SK-N-SH (cell line): Measurements from ENCODE around the gene ANKFN1. TPM values are rescaled to one million over a fixed set of nuclear protein-coding genes. Genes with fewer than 3 reads are reported as not detected.

ENCODE experiments used
- CTCF ChIA-PET: fragments of 300-600, 350-600 bp; formaldehyde crosslinking; extraction: SDS; loops from one replicate; lab custom pipeline; 2021; lab: Yijun Ruan, JAX
- POLR2A ChIA-PET: fragments of 350-600 bp; sonication (Branson Sonifier 250); formaldehyde crosslinking; extraction: SDS; loops from one replicate; lab custom pipeline; 2020; ENCODE audit warnings: antibody characterized with exemption, inconsistent platforms; lab: Yijun Ruan, JAX
- DNase-seq: peaks from one replicate; pipeline ENCODE4 v3.0.0; 2012
- H2AFZ ChIP-seq: fragments of 200-600 bp; sonication (generic); 2 replicates; pipeline ENCODE4 v1.8.1; 2016; ENCODE audit warnings: antibody characterized with exemption, mild to moderate bottlenecking, low read depth
- H3F3A ChIP-seq: fragments of 200-600 bp; sonication (generic); replicated peaks from 2 replicates; pipeline ENCODE3; 2016; ENCODE audit warnings: antibody characterized with exemption, mild to moderate bottlenecking; ENCODE audit not compliant: insufficient read depth
- H3K27ac ChIP-seq, 2 experiments: fragments of 200-500 bp in 1 of 2; fragments of 200-600 bp in 1 of 2; sonication (Bioruptor generic) in 1 of 2; sonication (generic), shearing (Covaris generic) in 1 of 2; 2 replicates each; pipeline versions ENCODE4 v1.5.1 to v1.6.1; 2014 to 2016; ENCODE audit warnings: low read depth in 2 of 2, inconsistent platforms in 1 of 2, low read length in 1 of 2, mild to moderate bottlenecking in 1 of 2, mixed read lengths in 1 of 2
- H3K27me3 ChIP-seq: fragments of 200-600 bp; sonication (generic), shearing (Covaris generic); 2 replicates; pipeline ENCODE4 v1.6.1; 2016; ENCODE audit warnings: mixed run types; ENCODE audit not compliant: insufficient read depth
- H3K36me3 ChIP-seq, 2 experiments: fragments of 200-500 bp in 1 of 2; fragments of 200-600 bp in 1 of 2; sonication (Bioruptor generic) in 1 of 2; sonication (generic) in 1 of 2; replicated peaks in 1 of 2; 2 replicates each; pipeline versions ENCODE3 to v1.5.1; 2014 to 2016; ENCODE audit warnings: low read length in 1 of 2, mild to moderate bottlenecking in 1 of 2; ENCODE audit not compliant: insufficient read depth in 2 of 2, control insufficient read depth in 1 of 2
- H3K4me1 ChIP-seq, 2 experiments: fragments of 200-500 bp in 1 of 2; fragments of 200-600 bp in 1 of 2; sonication (Bioruptor generic) in 1 of 2; sonication (generic), shearing (Covaris generic) in 1 of 2; 2 replicates each; pipeline versions ENCODE4 v1.5.1 to v1.6.1; 2014 to 2016; ENCODE audit warnings: low read depth in 1 of 2, low read length in 1 of 2, mixed run types in 1 of 2; ENCODE audit not compliant: insufficient read depth in 2 of 2, control insufficient read depth in 1 of 2
- H3K4me2 ChIP-seq: fragments of 200-600 bp; sonication (generic), shearing (Covaris generic); 2 replicates; pipeline ENCODE4 v1.6.1; 2017; ENCODE audit warnings: mixed run types
- H3K4me3 ChIP-seq, 2 experiments: fragments of 200-500 bp in 1 of 2; fragments of 200-600 bp in 1 of 2; sonication (Bioruptor generic) in 1 of 2; sonication (generic), shearing (Covaris generic) in 1 of 2; 2 replicates each; pipeline versions ENCODE4 v1.5.1 to v1.8.1; 2014 to 2016; ENCODE audit warnings: low read depth in 2 of 2, inconsistent platforms in 1 of 2, low read length in 1 of 2, mild to moderate bottlenecking in 1 of 2, mixed read lengths in 1 of 2, moderate library complexity in 1 of 2
- H3K79me2 ChIP-seq: fragments of 200-600 bp; sonication (generic); 2 replicates; pipeline ENCODE4 v1.8.1; 2017; ENCODE audit warnings: mild to moderate bottlenecking; ENCODE audit not compliant: insufficient read depth
- H3K9ac ChIP-seq: fragments of 200-600 bp; sonication (generic); 2 replicates; pipeline ENCODE4 v1.6.1; 2017; ENCODE audit warnings: mixed run types
- H3K9me2 ChIP-seq: fragments of 200-600 bp; sonication (generic); 2 replicates; pipeline ENCODE4 v1.6.1; 2017; ENCODE audit warnings: mixed run types
- H3K9me3 ChIP-seq: fragments of 200-600 bp; sonication (generic); 2 replicates; pipeline ENCODE4 v1.6.1; 2017; ENCODE audit warnings: mixed run types, mild to moderate bottlenecking, moderate library complexity
- H4K20me1 ChIP-seq: fragments of 200-600 bp; sonication (generic); 2 replicates; pipeline ENCODE4 v1.6.1; 2017; ENCODE audit warnings: mild to moderate bottlenecking, mixed run types; ENCODE audit not compliant: insufficient read depth
- ELF1 ChIP-seq: IDR thresholded peaks from 2 replicates; pipeline ENCODE4 v1.4.0; 2012
- EP300 ChIP-seq, 2 experiments: IDR thresholded peaks; 2 replicates each; pipeline versions ENCODE4 v1.4.0 to v1.6.1; 2012; ENCODE audit warnings: borderline replicate concordance in 1 of 2, low read depth in 1 of 2, low read length in 1 of 2
- EZH2phosphoT487 ChIP-seq: fragments of 200-600 bp; sonication (generic); IDR thresholded peaks from 2 replicates; pipeline ENCODE4 v1.6.1; 2017; ENCODE audit warnings: low read depth, mixed run types, mild to moderate bottlenecking, antibody characterized with exemption, moderate library complexity, borderline replicate concordance
- FOSL2 ChIP-seq: IDR thresholded peaks from 2 replicates; pipeline ENCODE4 v1.4.0; 2012; ENCODE audit warnings: low read depth, mild to moderate bottlenecking, moderate library complexity, borderline replicate concordance
- GABPA ChIP-seq: IDR thresholded peaks from 2 replicates; pipeline ENCODE4 v1.4.0; 2012; ENCODE audit warnings: low read depth, mild to moderate bottlenecking
- GATA2 ChIP-seq: sonication (generic); formaldehyde crosslinking; IDR thresholded peaks from 2 replicates; pipeline ENCODE4 v1.5.0; 2020; ENCODE audit warnings: mild to moderate bottlenecking, missing genetic modification reagents
- IRF3 ChIP-seq: fragments of 150-350 bp; IDR thresholded peaks from 2 replicates; pipeline ENCODE4 v1.6.1; 2016; ENCODE audit warnings: mild to moderate bottlenecking, low read depth, low read length
- JUND ChIP-seq: IDR thresholded peaks from 2 replicates; pipeline ENCODE4 v1.4.0; 2012
- MXI1 ChIP-seq: IDR thresholded peaks from 2 replicates; pipeline ENCODE4 v1.6.1; 2012; ENCODE audit warnings: mild to moderate bottlenecking, low read depth, low read length, improper control_type of control experiment
- RAD21 ChIP-seq: IDR thresholded peaks from 2 replicates; pipeline ENCODE4 v1.6.1; 2012; ENCODE audit warnings: mild to moderate bottlenecking, low read length
- RCOR1 ChIP-seq: fragments of 150-350 bp; IDR thresholded peaks from 2 replicates; pipeline ENCODE4 v1.6.1; 2017; ENCODE audit warnings: antibody characterized with exemption, low read length
- RFX5 ChIP-seq: IDR thresholded peaks from 2 replicates; pipeline ENCODE4 v1.6.1; 2012; ENCODE audit warnings: mild to moderate bottlenecking, improper control_type of control experiment, low read length
- RXRA ChIP-seq: IDR thresholded peaks from 2 replicates; pipeline ENCODE4 v1.4.0; 2012; ENCODE audit warnings: low read depth, mild to moderate bottlenecking, borderline replicate concordance
- SMC3 ChIP-seq: IDR thresholded peaks from 2 replicates; pipeline ENCODE4 v1.6.1; 2012; ENCODE audit warnings: low read depth, low read length, improper control_type of control experiment
- TAF1 ChIP-seq: IDR thresholded peaks from 2 replicates; pipeline ENCODE4 v1.6.1; 2012; ENCODE audit warnings: low read depth, mild to moderate bottlenecking, low read length, moderate library complexity, borderline replicate concordance
- TEAD4 ChIP-seq: IDR thresholded peaks from 2 replicates; pipeline ENCODE4 v1.4.0; 2012; ENCODE audit warnings: mild to moderate bottlenecking, borderline replicate concordance; ENCODE audit not compliant: insufficient read depth
- ZBTB33 ChIP-seq: IDR thresholded peaks from 2 replicates; pipeline ENCODE4 v1.4.0; 2012; ENCODE audit warnings: low read depth, borderline replicate concordance
- WGBS: methylation state at CpG from one replicate; pipeline ENCODE4 v1.1.6; 2017; ENCODE audit warnings: low lambda C conversion rate; 5-methylcytosine and 5-hydroxymethylcytosine counted together
- polyA plus RNA-seq, 3 experiments: library from polyadenylated mRNA; depleted of rRNA; stranded (reverse); fragments of >200 nt; gene quantifications; 2 replicates each; pipeline ENCODE4 v1.2.3, GENCODE V29; 2012
- TF ChIP-seq, protein P1 (sequence below): IDR thresholded peaks from 2 replicates; pipeline ENCODE4; 2012

Gene ANKFN1
- polyA plus RNA-seq, 1 of the 3 experiments (the other 2 are of a cell fraction): 0.07 TPM

DNA sequence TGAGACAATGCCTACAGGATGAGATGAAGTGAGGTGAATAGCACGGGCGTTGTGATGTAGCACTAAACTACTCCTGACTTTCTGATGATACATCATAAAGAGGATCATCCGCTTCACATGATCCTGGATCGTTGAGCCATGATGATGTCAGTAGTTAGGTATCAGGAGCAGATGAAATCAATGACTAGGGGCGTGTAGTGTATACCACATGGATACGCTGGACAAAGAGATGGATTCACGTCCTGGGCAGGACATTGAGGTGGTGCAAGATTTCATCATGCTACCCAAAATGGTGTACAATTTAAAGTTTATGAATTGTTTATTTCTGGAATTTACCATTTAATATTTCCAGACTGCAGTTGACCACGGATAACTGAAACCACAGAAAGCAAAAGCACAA, 156.6 kb downstream of the ANKFN1 start (continued):
- TF ChIP-seq ZBTB33 (no peak), EP300 (IDR thresholded peaks at IDR 0.05; ENCODE audit: borderline replicate concordance in 1 of 2, low read depth in 1 of 2, low read length in 1 of 2) (peak in 1 of 2 experiments; percentile 49; a peak in 1 of 4 replicates), FOSL2 (peak; percentile 79; the same call in 1 of the 2 replicates)
- TF ChIP-seq, all 33 proteins: peak for 8

- Histone ChIP-seq H3K36me3 (no peaks in the 10 kb centered on the region), H3K27ac (no peak overlapping the region), H3K9me2 (no peaks in the 10 kb centered on the region), H3K79me2 (no peaks in the 10 kb centered on the region), H3K4me1 (no peaks in the 10 kb centered on the region), H3F3A (peaks cover 9% of the 10 kb centered on the region), H3K27me3 (no peaks in the 10 kb centered on the region), H4K20me1 (no peaks in the 10 kb centered on the region), H3K4me2 (no peak overlapping the region), H3K9ac (no peak overlapping the region), H2AFZ (no peak overlapping the region; the same call in 1 of the 2 replicates), H3K9me3 (no peaks in the 10 kb centered on the region), H3K4me3 (no peak overlapping the region)
- POLR2A ChIA-PET: no interaction called here
- TF ChIP-seq ELF1 (no peak), TAF1 (no peak), RFX5 (no peak), SMC3 (no peak), MXI1 (no peak), EZH2phosphoT487 (no peak), JUND (no peak), RCOR1 (no peak), EP300 (IDR thresholded peaks at IDR 0.05; ENCODE audit: borderline replicate concordance in 1 of 2, low read depth in 1 of 2, low read length in 1 of 2) (no peak), GATA2 (CRISPR knock-in tag) (no peak), RXRA (no peak), TEAD4 (no peak), FOSL2 (no peak), RAD21 (no peak), GABPA (no peak), IRF3 (no peak)
- TF ChIP-seq, protein P1, sequence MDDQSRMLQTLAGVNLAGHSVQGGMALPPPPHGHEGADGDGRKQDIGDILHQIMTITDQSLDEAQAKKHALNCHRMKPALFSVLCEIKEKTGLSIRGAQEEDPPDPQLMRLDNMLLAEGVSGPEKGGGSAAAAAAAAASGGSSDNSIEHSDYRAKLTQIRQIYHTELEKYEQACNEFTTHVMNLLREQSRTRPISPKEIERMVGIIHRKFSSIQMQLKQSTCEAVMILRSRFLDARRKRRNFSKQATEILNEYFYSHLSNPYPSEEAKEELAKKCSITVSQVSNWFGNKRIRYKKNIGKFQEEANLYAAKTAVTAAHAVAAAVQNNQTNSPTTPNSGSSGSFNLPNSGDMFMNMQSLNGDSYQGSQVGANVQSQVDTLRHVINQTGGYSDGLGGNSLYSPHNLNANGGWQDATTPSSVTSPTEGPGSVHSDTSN: no peak
- DNase-seq: no peak
- WGBS: 45% methylated on average over 5 of the region's 5 CpGs
- CTCF ChIA-PET: no interaction called here
These were observed 157.5 kb downstream of the ANKFN1 start for GRCh38 chr17:56310782-56311181.
